ENCODE results near the gene TLR3. TPM values are rescaled to one million over a fixed set of nuclear protein-coding genes. Genes with fewer than 3 reads are reported as not detected.

Gene TLR3
- total RNA-seq, 1 donor from 2014 or later: 3.2 TPM

GRCh38 chr4:186105647-186106321 lies 36.8 kb downstream of the TLR3 start:
- peaks cover 14% of the 10 kb centered on the region for H3K27me3 Mint-ChIP-seq (ENCODE audit: low read depth)
- H3K4me1 Mint-ChIP-seq (ENCODE audit: low read depth): peaks cover 8% of the 10 kb centered on the region
- H3K27ac Mint-ChIP-seq (ENCODE audit: unreplicated experiment): peak overlapping the region; percentile 58
- TF ChIP-seq CTCF (IDR thresholded peaks at IDR 0.05): no peak
- H3K9me3 Mint-ChIP-seq (ENCODE audit: low read depth): no peaks in the 10 kb centered on the region
- peak overlapping the region; percentile 66 for H3K4me3 Mint-ChIP-seq (ENCODE audit: unreplicated experiment)
- no peak for DNase-seq (ENCODE audit: low spot score)
- H3K36me3 Mint-ChIP-seq (ENCODE audit: low read depth): peaks cover 2% of the 10 kb centered on the region

GRCh38 chr4:186107947-186108346 lies 39.0 kb downstream of the TLR3 start:
- no peak overlapping the region for H3K27ac Mint-ChIP-seq (ENCODE audit: unreplicated experiment)

GRCh38 chr4:186108391-186108790 lies 39.4 kb downstream of the TLR3 start:
- Mint-ChIP-seq H3K27me3 (ENCODE audit: low read depth) (peaks cover 10% of the 10 kb centered on the region), H3K27ac (ENCODE audit: unreplicated experiment) (no peak overlapping the region), H3K36me3 (ENCODE audit: low read depth) (peaks cover 2% of the 10 kb centered on the region), H3K4me3 (ENCODE audit: unreplicated experiment) (no peak overlapping the region), H3K4me1 (ENCODE audit: low read depth) (peaks cover 8% of the 10 kb centered on the region), H3K9me3 (ENCODE audit: low read depth) (no peaks in the 10 kb centered on the region)
- DNase-seq (ENCODE audit: low spot score): no peak
- TF ChIP-seq CTCF (IDR thresholded peaks at IDR 0.05): no peak

More at GRCh38 chr4:186107947-186108346, 39.0 kb downstream of the TLR3 start:
- Mint-ChIP-seq H3K9me3 (ENCODE audit: low read depth) (no peaks in the 10 kb centered on the region), H3K36me3 (ENCODE audit: low read depth) (peaks cover 2% of the 10 kb centered on the region), H3K27me3 (ENCODE audit: low read depth) (peaks cover 14% of the 10 kb centered on the region), H3K4me1 (ENCODE audit: low read depth) (peaks cover 8% of the 10 kb centered on the region), H3K4me3 (ENCODE audit: unreplicated experiment) (no peak overlapping the region)
- no peak for TF ChIP-seq CTCF (IDR thresholded peaks at IDR 0.05)
- DNase-seq (ENCODE audit: low spot score): no peak

GRCh38 chr4:186109245-186109644 lies 40.3 kb downstream of the TLR3 start:
- peaks cover 5% of the 10 kb centered on the region for H3K27me3 Mint-ChIP-seq (ENCODE audit: low read depth)
- no peaks in the 10 kb centered on the region for H3K36me3 Mint-ChIP-seq (ENCODE audit: low read depth)
- peaks cover 8% of the 10 kb centered on the region for H3K4me1 Mint-ChIP-seq (ENCODE audit: low read depth)
- no peak overlapping the region for H3K4me3 Mint-ChIP-seq (ENCODE audit: unreplicated experiment)
- DNase-seq (ENCODE audit: low spot score): no peak
- H3K9me3 Mint-ChIP-seq (ENCODE audit: low read depth): no peaks in the 10 kb centered on the region
- TF ChIP-seq CTCF (IDR thresholded peaks at IDR 0.05): no peak
- no peak overlapping the region for H3K27ac Mint-ChIP-seq (ENCODE audit: unreplicated experiment)

GRCh38 chr4:186116697-186117096 lies 47.7 kb downstream of the TLR3 start:
- Mint-ChIP-seq H3K4me1 (ENCODE audit: low read depth) (no peaks in the 10 kb centered on the region), H3K9me3 (ENCODE audit: low read depth) (no peaks in the 10 kb centered on the region), H3K36me3 (ENCODE audit: low read depth) (no peaks in the 10 kb centered on the region), H3K27me3 (ENCODE audit: low read depth) (peaks cover 19% of the 10 kb centered on the region), H3K27ac (ENCODE audit: unreplicated experiment) (no peak overlapping the region), H3K4me3 (ENCODE audit: unreplicated experiment) (peak overlapping the region; percentile 71)
- no peak for TF ChIP-seq CTCF (IDR thresholded peaks at IDR 0.05)
- no peak for DNase-seq (ENCODE audit: low spot score)
